HFF-Myc (cell line): ENCODE measurements around the gene C3orf20.

ENCODE experiments used
- DNase-seq: peaks from one replicate; pipeline ENCODE4 v3.0.0-alpha.2; 2011; ENCODE audit warnings: low read depth; ENCODE audit errors: extremely low read depth
- H3K4me3 ChIP-seq: replicated peaks from 2 replicates; pipeline ENCODE4 v1.5.1; 2011; ENCODE audit warnings: low read depth, mild to moderate bottlenecking, control low read depth, low read length
- CTCF ChIP-seq: IDR thresholded peaks from 2 replicates; pipeline ENCODE4 v1.5.1; 2012; ENCODE audit warnings: mild to moderate bottlenecking, low read depth, low read length, control low read depth; ENCODE audit errors: missing control alignments

C3orf20 gene

GRCh38 chr3:14795996-14796395, 121.1 kb downstream of the C3orf20 start:
- H3K4me3 ChIP-seq = no peak overlapping the region
- TF ChIP-seq CTCF = no peak
- no peak for DNase-seq

- DNase-seq = no peak
- H3K4me3 ChIP-seq = no peak overlapping the region
- no peak for TF ChIP-seq CTCF
Measured at GRCh38 chr3:14796403-14797077, 121.6 kb downstream of the C3orf20 start.

GRCh38 chr3:14797731-14798130, 122.8 kb downstream of the C3orf20 start:
- no peak overlapping the region for H3K4me3 ChIP-seq
- DNase-seq = no peak
- no peak for TF ChIP-seq CTCF

GRCh38 chr3:14798231-14798630, 123.3 kb downstream of the C3orf20 start:
- no peak for TF ChIP-seq CTCF
- no peak for DNase-seq
- no peak overlapping the region for H3K4me3 ChIP-seq

- DNase-seq = no peak
- TF ChIP-seq CTCF = no peak
- no peak overlapping the region for H3K4me3 ChIP-seq
Measured at GRCh38 chr3:14799146-14799545, 124.2 kb downstream of the C3orf20 start.

GRCh38 chr3:14801031-14801430, 126.1 kb downstream of the C3orf20 start:
- no peak overlapping the region for H3K4me3 ChIP-seq
- TF ChIP-seq CTCF = no peak
- no peak for DNase-seq
